DOHH2 (cell line): ENCODE measurements around the gene CD52.

Experiments used
- H3F3A ChIP-seq: fragments of 200-600 bp; sonication (generic), shearing (Covaris generic); 2 replicates; pipeline ENCODE4 v1.6.0; 2016; ENCODE audit warnings: antibody characterized with exemption, mild to moderate bottlenecking; ENCODE audit not compliant: control insufficient read depth, insufficient read depth
- H3K27ac ChIP-seq: fragments of 200-600 bp; sonication (generic); 2 replicates; pipeline ENCODE4 v1.5.1; 2014; ENCODE audit warnings: low read depth, mild to moderate bottlenecking, low read length, moderate library complexity
- H3K27me3 ChIP-seq: fragments of 200-600 bp; sonication (generic); 2 replicates; pipeline ENCODE4 v1.6.1; 2014; ENCODE audit warnings: mild to moderate bottlenecking, low read length, mixed read lengths; ENCODE audit not compliant: control insufficient read depth
- H3K36me3 ChIP-seq: fragments of 200-600 bp; sonication (generic); 2 replicates; pipeline ENCODE4 v1.6.1; 2014; ENCODE audit warnings: mild to moderate bottlenecking, low read length, moderate library complexity, mixed read lengths; ENCODE audit not compliant: control insufficient read depth
- H3K4me1 ChIP-seq: fragments of 200-600 bp; sonication (generic); 2 replicates; pipeline ENCODE4 v1.6.1; 2014; ENCODE audit warnings: mild to moderate bottlenecking, low read length, mixed read lengths; ENCODE audit not compliant: control insufficient read depth
- H3K4me2 ChIP-seq: fragments of 200-600 bp; sonication (generic); 2 replicates; pipeline ENCODE4 v1.6.0; 2014; ENCODE audit warnings: mild to moderate bottlenecking, low read length, moderate library complexity
- H3K4me3 ChIP-seq: fragments of 200-600 bp; sonication (generic); 2 replicates; pipeline ENCODE4 v1.5.1; 2014; ENCODE audit warnings: mild to moderate bottlenecking, low read length, mixed read lengths
- H3K79me2 ChIP-seq: fragments of 200-600 bp; sonication (generic); 2 replicates; pipeline ENCODE4 v1.6.1; 2014; ENCODE audit warnings: mild to moderate bottlenecking, low read length, mixed read lengths; ENCODE audit not compliant: control insufficient read depth
- H3K9me2 ChIP-seq: fragments of 200-600 bp; sonication (generic); replicated peaks from 2 replicates; pipeline ENCODE4 v1.6.1; 2014; ENCODE audit warnings: mild to moderate bottlenecking, low read length, mixed read lengths; ENCODE audit not compliant: control insufficient read depth
- H3K9me3 ChIP-seq: fragments of 200-600 bp; sonication (generic); 2 replicates; pipeline ENCODE4 v1.6.1; 2014; ENCODE audit warnings: antibody characterized with exemption, low read length, mixed read lengths; ENCODE audit not compliant: control insufficient read depth, insufficient read depth
- H4K20me1 ChIP-seq: fragments of 200-600 bp; sonication (generic); 2 replicates; pipeline ENCODE4 v1.6.0; 2014; ENCODE audit warnings: low read depth, mild to moderate bottlenecking, antibody characterized with exemption, low read length, moderate library complexity; ENCODE audit not compliant: control insufficient read depth, insufficient read depth
- CTCF ChIP-seq: fragments of 200-600 bp; sonication (generic); IDR thresholded peaks from one replicate; pipeline ENCODE4 v1.5.1; 2014; ENCODE audit warnings: antibody characterized with exemption, mild to moderate bottlenecking, low read depth, low read length; ENCODE audit not compliant: poor library complexity, severe bottlenecking
- EZH2phosphoT487 ChIP-seq: fragments of 200-600 bp; sonication (generic); IDR thresholded peaks from 2 replicates; pipeline ENCODE4 v1.6.1; 2017; ENCODE audit warnings: borderline replicate concordance, mild to moderate bottlenecking, antibody characterized with exemption, low read length, moderate library complexity, mixed read lengths

Gene CD52

GRCh38 chr1:26350701-26351589 is 33.2 kb downstream of the CD52 start:
- Histone ChIP-seq H3F3A (no peaks in the 10 kb centered on the region), H3K9me2 (no peaks in the 10 kb centered on the region), H3K79me2 (no peaks in the 10 kb centered on the region), H3K27me3 (no peaks in the 10 kb centered on the region), H3K4me1 (no peaks in the 10 kb centered on the region), H3K9me3 (no peaks in the 10 kb centered on the region), H4K20me1 (no peaks in the 10 kb centered on the region), H3K4me2 (no peak overlapping the region), H3K27ac (no peak overlapping the region), H3K4me3 (no peak overlapping the region), H3K36me3 (no peaks in the 10 kb centered on the region)
- TF ChIP-seq EZH2phosphoT487: no peak
- TF ChIP-seq CTCF: no peak

GRCh38 chr1:26351590-26352337 is 34.0 kb downstream of the CD52 start:
- H3K4me3 ChIP-seq: no peak overlapping the region
- no peak overlapping the region for H3K27ac ChIP-seq
- no peaks in the 10 kb centered on the region for H3K4me1 ChIP-seq

GRCh38 chr1:26352338-26352679 is 34.6 kb downstream of the CD52 start:
- no peaks in the 10 kb centered on the region for H3K79me2 ChIP-seq
- H3K4me2 ChIP-seq: no peak overlapping the region
- no peaks in the 10 kb centered on the region for H3K9me3 ChIP-seq
- no peaks in the 10 kb centered on the region for H3K27me3 ChIP-seq
- no peaks in the 10 kb centered on the region for H4K20me1 ChIP-seq
- H3K9me2 ChIP-seq: no peaks in the 10 kb centered on the region
- no peaks in the 10 kb centered on the region for H3K4me1 ChIP-seq
- H3F3A ChIP-seq: no peaks in the 10 kb centered on the region
- H3K4me3 ChIP-seq: no peak overlapping the region
- no peak for TF ChIP-seq CTCF
- TF ChIP-seq EZH2phosphoT487: no peak
- H3K27ac ChIP-seq: no peak overlapping the region
- no peaks in the 10 kb centered on the region for H3K36me3 ChIP-seq

More at GRCh38 chr1:26351590-26352337, 34.0 kb downstream of the CD52 start:
- H3F3A ChIP-seq: no peaks in the 10 kb centered on the region
- H3K36me3 ChIP-seq: no peaks in the 10 kb centered on the region
- no peaks in the 10 kb centered on the region for H3K27me3 ChIP-seq
- no peaks in the 10 kb centered on the region for H3K79me2 ChIP-seq
- H4K20me1 ChIP-seq: no peaks in the 10 kb centered on the region
- no peak for TF ChIP-seq CTCF
- no peak for TF ChIP-seq EZH2phosphoT487
- H3K9me3 ChIP-seq: no peaks in the 10 kb centered on the region
- no peak overlapping the region for H3K4me2 ChIP-seq
- H3K9me2 ChIP-seq: no peaks in the 10 kb centered on the region
